Psoas muscle (tissue), 8 donors: ENCODE data around the gene CHMP2B. TPM values are rescaled to one million over a fixed set of nuclear protein-coding genes. Genes with fewer than 3 reads are reported as not detected.

Source experiments
- ATAC-seq, 4 donors: fragments of 200-7000 bp; cut with Tn5 transposase; one replicate each; pipeline ENCODE4 v1.9.1; 2020; ENCODE audit warnings: moderate library complexity in 3 of 4, mild to moderate bottlenecking in 2 of 4
- DNase-seq, 2 donors: peaks; one replicate each; pipeline ENCODE4 v3.0.0-alpha.2; 2020
- H3K27ac ChIP-seq: fragments of 200-600 bp; one replicate; pipeline ENCODE4 v1.8.0; 2022
- H3K27me3 ChIP-seq, 3 donors: fragments of 200-600 bp in 1 of 3; one replicate each; pipeline versions ENCODE4 v1.6.1 to v1.8.0; 2013 to 2022; ENCODE audit warnings: low read length in 2 of 3, mild to moderate bottlenecking in 2 of 3, moderate library complexity in 1 of 3; ENCODE audit not compliant: insufficient read depth in 3 of 3
- H3K36me3 ChIP-seq, 2 donors: fragments of 200-600 bp in 1 of 2; one replicate each; pipeline versions ENCODE4 v1.6.1 to v1.8.0; 2013 to 2022; ENCODE audit warnings: low read depth in 1 of 2, mild to moderate bottlenecking in 1 of 2, moderate library complexity in 1 of 2; ENCODE audit not compliant: insufficient read depth in 1 of 2
- H3K4me1 ChIP-seq: fragments of 200-600 bp; one replicate; pipeline ENCODE4 v1.8.0; 2022
- H3K4me3 ChIP-seq: fragments of 200-600 bp; one replicate; pipeline ENCODE4 v1.8.0; 2022; ENCODE audit warnings: mild to moderate bottlenecking
- H3K9me3 ChIP-seq: fragments of 200-600 bp; one replicate; pipeline ENCODE4 v1.8.0; 2022
- WGBS, 3 donors: extraction: QIAGEN DNeasy Blood & Tissue Kit; methylation state at CpG; one replicate each; pipeline versions ENCODE4 v1.1.6 to v1.1.7; 2013; 5-methylcytosine and 5-hydroxymethylcytosine counted together
- intact Hi-C, 2 donors: fragments of 100-400 bp; cut with DNase I; formaldehyde crosslinking; loops; one replicate each; pipeline versions ENCODE4 v1.11.0 to v1.14.2; 2022
- polyA plus RNA-seq, 3 donors: library from polyadenylated mRNA; stranded (reverse); fragments of 200-250 nt; gene quantifications; one replicate each; pipeline ENCODE4 v1.2.3, GENCODE V29; 2013
- total RNA-seq, 4 donors: library from RNA; stranded (reverse); fragmentation: NEBNext Ultra II Directional in 2 of 4; extraction: Animal tissue kit (Norgen Biotek cat#: 25700) in 2 of 4; gene quantifications; one replicate each; pipeline versions ENCODE4 v1.2.1 to v1.2.4, GENCODE V29; 2021 to 2023
- TF ChIP-seq, protein P1 (sequence below): fragments of 200-600 bp; IDR thresholded peaks from one replicate; pipeline ENCODE4 v1.8.0; 2022; ENCODE audit warnings: antibody characterized with exemption
- donor health status: healthy with polysubstance abuse.
- donor health status: DM: no; HTN: no; CAD: no; lungs with moderate emphysema.
- donor health status: Bipolar disorder and iron deficiency.
- donor health status: healthy.
- donor health status: DM: yes; HTN: yes; CAD: no.
- donor health status: DM: no; HTN: no; CAD: no.
- donor health status: DM: no; HTN: no; CAD: no.
- donor health status: DM: yes; HTN: yes; CAD: no.

The CHMP2B gene
- total and polyA plus RNA-seq, 7 donors: 21.0 to 37.5 (median 26.0) TPM

GRCh38 chr3:87218560-87218959 is 8.5 kb upstream of the CHMP2B start:
- Histone ChIP-seq H3K9me3 (no peaks in the 10 kb centered on the region), H3K27me3 (peaks cover 0 to 7% (median 4%) of the 10 kb centered on the region in 3 donors), H3K4me3 (no peak overlapping the region), H3K27ac (no peak overlapping the region), H3K4me1 (no peaks in the 10 kb centered on the region), H3K36me3 (no peaks in the 10 kb centered on the region)
- ATAC-seq: no peak
- WGBS, 3 donors: 90 to 98% (median 96%) methylated on average over 1 of the region's 1 CpG
- intact Hi-C loops: no loop called here
- DNase-seq: no peak
- TF ChIP-seq, protein P1, sequence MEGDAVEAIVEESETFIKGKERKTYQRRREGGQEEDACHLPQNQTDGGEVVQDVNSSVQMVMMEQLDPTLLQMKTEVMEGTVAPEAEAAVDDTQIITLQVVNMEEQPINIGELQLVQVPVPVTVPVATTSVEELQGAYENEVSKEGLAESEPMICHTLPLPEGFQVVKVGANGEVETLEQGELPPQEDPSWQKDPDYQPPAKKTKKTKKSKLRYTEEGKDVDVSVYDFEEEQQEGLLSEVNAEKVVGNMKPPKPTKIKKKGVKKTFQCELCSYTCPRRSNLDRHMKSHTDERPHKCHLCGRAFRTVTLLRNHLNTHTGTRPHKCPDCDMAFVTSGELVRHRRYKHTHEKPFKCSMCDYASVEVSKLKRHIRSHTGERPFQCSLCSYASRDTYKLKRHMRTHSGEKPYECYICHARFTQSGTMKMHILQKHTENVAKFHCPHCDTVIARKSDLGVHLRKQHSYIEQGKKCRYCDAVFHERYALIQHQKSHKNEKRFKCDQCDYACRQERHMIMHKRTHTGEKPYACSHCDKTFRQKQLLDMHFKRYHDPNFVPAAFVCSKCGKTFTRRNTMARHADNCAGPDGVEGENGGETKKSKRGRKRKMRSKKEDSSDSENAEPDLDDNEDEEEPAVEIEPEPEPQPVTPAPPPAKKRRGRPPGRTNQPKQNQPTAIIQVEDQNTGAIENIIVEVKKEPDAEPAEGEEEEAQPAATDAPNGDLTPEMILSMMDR: no peak

- no peak overlapping the region for H3K27ac ChIP-seq
- intact Hi-C loops: no loop called here
- no peak for DNase-seq
- H3K36me3 ChIP-seq: no peaks in the 10 kb centered on the region
- WGBS, 3 donors: 84 to 91% (median 90%) methylated on average over 2 of the region's 2 CpGs
- H3K9me3 ChIP-seq: no peaks in the 10 kb centered on the region
- no peak for ATAC-seq
- TF ChIP-seq, protein P1: no peak
- H3K27me3 ChIP-seq: peaks cover 0 to 7% (median 4%) of the 10 kb centered on the region in 3 donors
- no peak overlapping the region for H3K4me3 ChIP-seq
- H3K4me1 ChIP-seq: no peaks in the 10 kb centered on the region
These were observed 7.5 kb upstream of the CHMP2B start for GRCh38 chr3:87219611-87220010.

DNA sequence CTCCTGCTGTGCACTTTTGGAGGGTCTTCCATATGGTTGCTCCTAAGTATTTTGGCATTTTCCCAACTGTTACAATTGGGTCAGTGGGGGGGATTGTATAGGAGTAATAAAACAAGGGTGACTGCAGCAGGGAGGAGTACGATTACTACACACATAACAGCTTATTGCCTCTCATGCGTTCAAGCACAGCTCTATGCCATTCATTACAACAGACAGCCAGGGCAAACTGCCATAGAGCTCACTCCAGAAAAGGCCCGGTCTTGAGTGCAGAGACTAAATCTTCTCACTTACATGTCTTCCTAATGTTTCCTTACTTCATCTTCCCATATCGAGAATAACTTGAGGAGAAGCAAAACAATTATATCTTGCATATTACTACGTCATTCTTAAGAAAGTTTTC is 1.4 kb upstream of the CHMP2B start:
- ATAC-seq: peak in 2 of 4 donors; percentile 40
- TF ChIP-seq, protein P1: no peak
- no peak for DNase-seq
- 33 to 48% (median 40%) methylated on average over 5 of the region's 5 CpGs for WGBS, 3 donors
- H3K4me1 ChIP-seq: peaks cover 23% of the 10 kb centered on the region
- intact Hi-C loops: no loop called here
- no peaks in the 10 kb centered on the region for H3K9me3 ChIP-seq
- no peaks in the 10 kb centered on the region for H3K36me3 ChIP-seq
- H3K4me3 ChIP-seq: peak overlapping the region; percentile 81
- no peak overlapping the region for H3K27ac ChIP-seq
- no peaks in the 10 kb centered on the region for H3K27me3 ChIP-seq

GRCh38 chr3:87227835-87228144 is 681 bp downstream of the CHMP2B start:
- Histone ChIP-seq H3K36me3 (no peaks in the 10 kb centered on the region), H3K4me1 (peaks cover 31% of the 10 kb centered on the region), H3K27me3 (no peaks in the 10 kb centered on the region), H3K27ac (peak overlapping the region; percentile 93), H3K4me3 (peak overlapping the region; percentile 81), H3K9me3 (no peaks in the 10 kb centered on the region)
- intact Hi-C loops: no loop called here
- ATAC-seq (peak in 1 of 4 donors; percentile 8), DNase-seq (no peak)
- WGBS, 3 donors: 0 to 2% (median 1%) methylated on average over 3 of the region's 3 CpGs
- TF ChIP-seq, protein P1: no peak

- H3K9me3 ChIP-seq: no peaks in the 10 kb centered on the region
- intact Hi-C loops: no loop called here
- ATAC-seq: no peak
- peaks cover 35% of the 10 kb centered on the region for H3K4me1 ChIP-seq
- no peak overlapping the region for H3K27ac ChIP-seq
- DNase-seq: no peak
- WGBS, 3 donors: 5 to 25% (median 10%) methylated on average over 1 of the region's 1 CpG
- H3K27me3 ChIP-seq: no peaks in the 10 kb centered on the region
- H3K36me3 ChIP-seq: no peaks in the 10 kb centered on the region
- H3K4me3 ChIP-seq: peak overlapping the region; percentile 81
- TF ChIP-seq, protein P1: no peak
These were observed 1.2 kb downstream of the CHMP2B start for GRCh38 chr3:87228316-87228715.
